22Rv1 (cell line): ENCODE results near the gene APOC1.

Experiments
- ZFX ChIP-seq: fragments of 450-650 bp; IDR thresholded peaks from 2 replicates; pipeline ENCODE4 v1.6.1; 2017; ENCODE audit warnings: antibody characterized with exemption, borderline replicate concordance
- TF ChIP-seq, protein P1 (sequence below): fragments of 450-650 bp; IDR thresholded peaks from 2 replicates; pipeline ENCODE4 v1.5.1; 2017; ENCODE audit warnings: mild to moderate bottlenecking

DNA sequence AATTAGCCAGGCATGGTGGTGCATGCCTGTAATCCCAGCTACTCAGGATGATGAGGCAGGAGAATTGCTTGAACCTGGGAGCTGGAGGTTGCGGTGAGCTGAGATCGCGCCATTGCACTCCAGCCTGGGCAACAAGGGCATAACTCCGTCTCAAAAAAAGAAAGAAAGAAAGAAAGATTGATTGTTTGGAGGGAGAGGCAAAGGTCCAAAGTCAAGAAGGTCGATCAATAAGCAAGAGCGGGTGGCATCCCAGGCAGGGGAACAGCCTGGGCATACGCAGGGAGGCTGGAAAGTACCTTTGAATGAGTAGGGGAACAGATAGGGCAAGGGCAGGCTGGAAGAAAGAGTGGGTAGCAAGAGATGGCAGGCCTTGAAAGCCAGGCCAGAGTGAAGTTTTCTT lies 15.7 kb downstream of the APOC1 start:
- TF ChIP-seq, protein P1, sequence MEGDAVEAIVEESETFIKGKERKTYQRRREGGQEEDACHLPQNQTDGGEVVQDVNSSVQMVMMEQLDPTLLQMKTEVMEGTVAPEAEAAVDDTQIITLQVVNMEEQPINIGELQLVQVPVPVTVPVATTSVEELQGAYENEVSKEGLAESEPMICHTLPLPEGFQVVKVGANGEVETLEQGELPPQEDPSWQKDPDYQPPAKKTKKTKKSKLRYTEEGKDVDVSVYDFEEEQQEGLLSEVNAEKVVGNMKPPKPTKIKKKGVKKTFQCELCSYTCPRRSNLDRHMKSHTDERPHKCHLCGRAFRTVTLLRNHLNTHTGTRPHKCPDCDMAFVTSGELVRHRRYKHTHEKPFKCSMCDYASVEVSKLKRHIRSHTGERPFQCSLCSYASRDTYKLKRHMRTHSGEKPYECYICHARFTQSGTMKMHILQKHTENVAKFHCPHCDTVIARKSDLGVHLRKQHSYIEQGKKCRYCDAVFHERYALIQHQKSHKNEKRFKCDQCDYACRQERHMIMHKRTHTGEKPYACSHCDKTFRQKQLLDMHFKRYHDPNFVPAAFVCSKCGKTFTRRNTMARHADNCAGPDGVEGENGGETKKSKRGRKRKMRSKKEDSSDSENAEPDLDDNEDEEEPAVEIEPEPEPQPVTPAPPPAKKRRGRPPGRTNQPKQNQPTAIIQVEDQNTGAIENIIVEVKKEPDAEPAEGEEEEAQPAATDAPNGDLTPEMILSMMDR: no peak
- TF ChIP-seq ZFX: no peak
